Fibroblast of pulmonary artery (primary cell): ENCODE results near the gene PTP4A1.
A peak's percentile ranks its signal among the peaks of the same experiment; 100 is the strongest.

Source experiments
- DNase-seq: peaks from one replicate; pipeline ENCODE4 v3.0.0-alpha.2; 2010; ENCODE audit warnings: low read depth
- H3K4me3 ChIP-seq: replicated peaks from 2 replicates; pipeline ENCODE4 v1.5.1; 2011; ENCODE audit warnings: low read depth, mild to moderate bottlenecking, control low read depth, low read length, moderate library complexity
- CTCF ChIP-seq: IDR thresholded peaks from 2 replicates; pipeline ENCODE4 v1.5.1; 2011; ENCODE audit warnings: mild to moderate bottlenecking, control low read depth, low read length, inconsistent platforms; ENCODE audit errors: missing control alignments

Gene PTP4A1

GRCh38 chr6:63574554-63574900 lies 2.2 kb downstream of the PTP4A1 start:
- DNase-seq = no peak
- no peak for TF ChIP-seq CTCF
- H3K4me3 ChIP-seq = peak overlapping the region; percentile 91

- TF ChIP-seq CTCF = no peak
- H3K4me3 ChIP-seq = no peak overlapping the region
- DNase-seq = no peak
Measured at GRCh38 chr6:63576147-63576772, 4.0 kb downstream of the PTP4A1 start.

- TF ChIP-seq CTCF = no peak
- no peak overlapping the region for H3K4me3 ChIP-seq
Measured at GRCh38 chr6:63576985-63577712, 4.9 kb downstream of the PTP4A1 start.

GRCh38 chr6:63578757-63579156 lies 6.5 kb downstream of the PTP4A1 start:
- DNase-seq = no peak
- no peak for TF ChIP-seq CTCF
- H3K4me3 ChIP-seq = no peak overlapping the region

More at GRCh38 chr6:63576985-63577712, 4.9 kb downstream of the PTP4A1 start:
- DNase-seq = no peak

- no peak for TF ChIP-seq CTCF
- H3K4me3 ChIP-seq = no peak overlapping the region
- no peak for DNase-seq
Measured at GRCh38 chr6:63579937-63580703, 7.8 kb downstream of the PTP4A1 start.

- H3K4me3 ChIP-seq = no peak overlapping the region
- no peak for DNase-seq
- no peak for TF ChIP-seq CTCF
Measured at GRCh38 chr6:63580704-63580961, 8.4 kb downstream of the PTP4A1 start.
